HCT116 (cell line): ENCODE measurements around the gene TMEM271. TPM values are rescaled to one million over a fixed set of nuclear protein-coding genes. Genes with fewer than 3 reads are reported as not detected.

ENCODE experiments used
- ATAC-seq: fragments of 200-7000 bp; cut with Tn5 transposase; 2 replicates; pipeline ENCODE4 v1.9.1; 2020; ENCODE audit warnings: mild to moderate bottlenecking, moderate library complexity
- BruUV-seq: library from RNA; stranded (reverse); fragments of 400-500 nt; replicated peaks from 2 replicates; lab custom pipeline; 2021; lab: Mats Ljungman, UMichigan
- CTCF ChIA-PET: fragments of 300-600 bp; sonication (Branson Sonifier 250); formaldehyde crosslinking; loops from one replicate; lab custom pipeline; 2021; ENCODE audit warnings: antibody characterized with exemption; lab: Charles Lee
- POLR2A ChIA-PET: fragments of 300-600, 350-600 bp; sonication (Branson Sonifier 250); formaldehyde crosslinking; loops from one replicate; lab custom pipeline; 2021; ENCODE audit warnings: antibody characterized with exemption; lab: Charles Lee
- RAD21 ChIA-PET, 2 experiments: fragments of 300-600 bp; sonication (Branson Sonifier 250); formaldehyde crosslinking; loops; one replicate each; lab custom pipeline; 2023; ENCODE audit warnings: low total read pairs in 2 of 2; ENCODE audit not compliant: uncharacterized antibody in 2 of 2, unreplicated experiment in 2 of 2, low non-redundant PET in 1 of 2; lab: Charles Lee
- DNase-seq: peaks from one replicate; pipeline ENCODE4 v3.0.0-alpha.2; 2010; ENCODE audit warnings: low read depth, low spot score
- H2AFZ ChIP-seq: fragments of 200-600 bp; shearing (Covaris generic), sonication (generic); 2 replicates; pipeline ENCODE4 v1.6.1; 2017; ENCODE audit warnings: low read depth, mixed run types, mixed read lengths, antibody characterized with exemption, low read length; ENCODE audit not compliant: poor library complexity, severe bottlenecking
- H3K27ac ChIP-seq: 2 replicates; pipeline ENCODE4 v1.5.1; 2012; ENCODE audit warnings: low read depth, low read length
- H3K27me3 ChIP-seq: fragments of 200-600 bp; sonication (generic); 2 replicates; pipeline ENCODE4 v1.6.1; 2016; ENCODE audit warnings: mixed run types, low read length, mixed read lengths; ENCODE audit not compliant: insufficient read depth
- H3K36me3 ChIP-seq, 2 experiments: fragments of 200-500 bp in 1 of 2; fragments of 200-600 bp in 1 of 2; sonication (Bioruptor generic) in 1 of 2; sonication (generic) in 1 of 2; 2 replicates each; pipeline versions ENCODE4 v1.5.1 to v1.6.1; 2014 to 2016; ENCODE audit warnings: low read length in 2 of 2, inconsistent platforms in 1 of 2, mixed read lengths in 1 of 2, mixed run types in 1 of 2; ENCODE audit not compliant: insufficient read depth in 2 of 2, control insufficient read depth in 1 of 2
- H3K4me1 ChIP-seq, 2 experiments: fragments of 200-600 bp in 1 of 2; sonication (generic) in 1 of 2; 2 replicates each; pipeline versions ENCODE4 v1.5.1 to v1.6.1; 2012 to 2017; ENCODE audit warnings: low read length in 2 of 2, inconsistent platforms in 1 of 2, mild to moderate bottlenecking in 1 of 2, mixed read lengths in 1 of 2, mixed run types in 1 of 2, moderate library complexity in 1 of 2; ENCODE audit not compliant: insufficient read depth in 2 of 2, control insufficient read depth in 1 of 2
- H3K4me2 ChIP-seq: fragments of 200-600 bp; sonication (generic); 2 replicates; pipeline ENCODE4 v1.6.1; 2017; ENCODE audit warnings: mixed run types, low read length, mixed read lengths
- H3K4me3 ChIP-seq, 2 experiments: fragments of 200-600 bp in 1 of 2; sonication (generic) in 1 of 2; replicated peaks in 1 of 2; 2 replicates each; pipeline ENCODE4 v1.5.1; 2011 to 2016; ENCODE audit warnings: low read length in 2 of 2, control low read depth in 1 of 2, low read depth in 1 of 2, mild to moderate bottlenecking in 1 of 2, mixed read lengths in 1 of 2, mixed run types in 1 of 2
- H3K79me2 ChIP-seq: fragments of 200-600 bp; sonication (generic); 2 replicates; pipeline ENCODE4 v1.6.1; 2017; ENCODE audit warnings: mild to moderate bottlenecking, mixed run types, low read length, moderate library complexity, mixed read lengths; ENCODE audit not compliant: insufficient read depth
- H3K9ac ChIP-seq: fragments of 200-600 bp; sonication (generic); 2 replicates; pipeline ENCODE4 v1.6.1; 2016; ENCODE audit warnings: low read length, mixed read lengths
- H3K9me2 ChIP-seq: fragments of 200-600 bp; sonication (generic), shearing (Covaris generic); 2 replicates; pipeline ENCODE4 v1.6.1; 2017; ENCODE audit warnings: mixed run types, mild to moderate bottlenecking, moderate library complexity; ENCODE audit not compliant: insufficient read depth
- H3K9me3 ChIP-seq, 2 experiments: fragments of 200-500 bp in 1 of 2; fragments of 200-600 bp in 1 of 2; sonication (Bioruptor generic) in 1 of 2; sonication (generic) in 1 of 2; 2 replicates each; pipeline ENCODE4 v1.6.1; 2014 to 2017; ENCODE audit warnings: low read length in 2 of 2, mixed read lengths in 2 of 2, inconsistent platforms in 1 of 2, low read depth in 1 of 2, mild to moderate bottlenecking in 1 of 2, mixed run types in 1 of 2, moderate library complexity in 1 of 2; ENCODE audit not compliant: control insufficient read depth in 1 of 2, insufficient read depth in 1 of 2
- H4K20me1 ChIP-seq: fragments of 200-600 bp; sonication (generic), shearing (Covaris generic); 2 replicates; pipeline ENCODE4 v1.6.1; 2017; ENCODE audit warnings: mixed run types, mild to moderate bottlenecking, moderate library complexity; ENCODE audit not compliant: insufficient read depth
- CBX3 ChIP-seq: IDR thresholded peaks from 2 replicates; pipeline ENCODE4 v1.6.1; 2012; ENCODE audit warnings: low read depth
- intact Hi-C: fragments of 100-400 bp; cut with micrococcal nuclease; formaldehyde crosslinking; loops from 2 replicates; pipeline ENCODE4 v1.10.0; 2022
- total RNA-seq: library from RNA; stranded (reverse); gene quantifications from one replicate; pipeline ENCODE4 v1.2.1, GENCODE V29; 2021; ENCODE audit not compliant: unreplicated experiment
- TF ChIP-seq, protein P1 (sequence below): IDR thresholded peaks from 2 replicates; pipeline ENCODE4 v1.6.1; 2012; ENCODE audit warnings: low read depth

Gene TMEM271
- total RNA-seq, 1 experiment from 2014 or later: not detected

DNA sequence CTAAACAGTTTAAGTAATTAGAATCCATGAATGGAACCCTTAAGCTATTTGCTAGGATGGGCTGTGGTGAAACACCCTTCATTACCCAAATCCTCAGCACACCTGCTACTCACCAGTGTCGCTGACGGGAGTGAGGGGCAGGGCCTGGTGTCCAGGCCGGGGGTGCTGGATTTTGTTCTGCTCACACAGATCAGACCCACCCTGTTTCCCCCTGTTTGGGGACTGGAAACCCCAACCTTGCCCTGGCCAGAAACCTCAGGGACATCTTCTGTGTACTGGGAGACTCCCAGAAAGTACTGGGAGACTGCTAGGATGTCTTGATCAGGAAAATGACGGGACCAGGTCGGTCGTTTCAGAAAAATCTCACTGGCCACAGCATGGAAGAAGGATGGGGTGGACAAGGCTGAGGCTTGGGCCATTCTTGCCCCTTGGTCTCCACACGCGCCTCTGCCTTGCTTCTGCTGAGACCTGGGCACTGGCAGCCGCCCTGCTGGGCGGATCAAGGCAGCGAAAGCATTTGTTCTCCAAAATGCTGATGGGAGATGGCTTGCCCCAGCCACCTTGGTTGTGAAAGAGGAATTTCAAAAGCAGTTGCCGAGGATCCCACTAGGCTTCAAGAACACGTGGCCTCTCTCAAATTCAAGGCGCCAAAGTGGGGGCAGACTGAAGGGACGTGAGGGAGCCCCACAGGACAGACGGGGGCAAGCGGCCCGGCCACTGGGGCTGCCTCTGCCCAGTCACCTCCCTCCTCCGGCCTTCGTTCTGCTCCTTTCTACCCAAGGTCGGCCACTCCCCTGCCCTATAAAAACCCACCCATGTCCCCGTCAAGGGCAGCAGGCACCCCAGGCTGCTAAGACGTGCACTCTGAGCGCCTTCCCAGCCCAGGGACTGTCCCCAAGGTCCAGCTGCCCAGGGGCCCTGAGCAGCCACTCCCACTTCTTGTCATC, 25.8 kb upstream of the TMEM271 start:
- H3K4me1 ChIP-seq: peaks cover 3 to 4% of the 10 kb centered on the region in 2 experiments; a peak in 2 of 4 replicates
- CTCF ChIA-PET: interaction anchor here (1.0 to 1.4 kb wide), 6 partner anchors 10 to 408 kb away, joined by 3 to 7 read pairs (median 4); partner anchors contain the start of genes ATP5ME and MYL5
- no peak for ATAC-seq
- RAD21 ChIA-PET: interaction anchor here in 1 of 2 experiments (1.0 kb wide), 1 partner anchor 82 kb away, joined by 4 read pairs; no protein-coding TSS in a partner anchor
- no peak overlapping the region for H3K4me2 ChIP-seq
- H3K79me2 ChIP-seq: no peaks in the 10 kb centered on the region
- POLR2A ChIA-PET: interaction anchor here (1.2 kb wide), 1 partner anchor 72 kb away, joined by 3 read pairs; the partner anchor contains the start of genes ATP5ME and MYL5
- H3K27ac ChIP-seq: no peak overlapping the region
- DNase-seq: no peak
- no peaks in the 10 kb centered on the region for H4K20me1 ChIP-seq
- no peak overlapping the region for H2AFZ ChIP-seq
- intact Hi-C loops: loop anchor here (1.0 to 10.0 kb wide), 2 partner anchors 72 to 383 kb away; partner anchors contain the start of genes ATP5ME, IDUA and MYL5
- no peaks in the 10 kb centered on the region for H3K27me3 ChIP-seq
- BruUV-seq: no TSS peak
- H3K36me3 ChIP-seq: no peaks in the 10 kb centered on the region
- H3K9me3 ChIP-seq: no peaks in the 10 kb centered on the region
- H3K9ac ChIP-seq: no peak overlapping the region
- no peak for TF ChIP-seq CBX3
- TF ChIP-seq, protein P1, sequence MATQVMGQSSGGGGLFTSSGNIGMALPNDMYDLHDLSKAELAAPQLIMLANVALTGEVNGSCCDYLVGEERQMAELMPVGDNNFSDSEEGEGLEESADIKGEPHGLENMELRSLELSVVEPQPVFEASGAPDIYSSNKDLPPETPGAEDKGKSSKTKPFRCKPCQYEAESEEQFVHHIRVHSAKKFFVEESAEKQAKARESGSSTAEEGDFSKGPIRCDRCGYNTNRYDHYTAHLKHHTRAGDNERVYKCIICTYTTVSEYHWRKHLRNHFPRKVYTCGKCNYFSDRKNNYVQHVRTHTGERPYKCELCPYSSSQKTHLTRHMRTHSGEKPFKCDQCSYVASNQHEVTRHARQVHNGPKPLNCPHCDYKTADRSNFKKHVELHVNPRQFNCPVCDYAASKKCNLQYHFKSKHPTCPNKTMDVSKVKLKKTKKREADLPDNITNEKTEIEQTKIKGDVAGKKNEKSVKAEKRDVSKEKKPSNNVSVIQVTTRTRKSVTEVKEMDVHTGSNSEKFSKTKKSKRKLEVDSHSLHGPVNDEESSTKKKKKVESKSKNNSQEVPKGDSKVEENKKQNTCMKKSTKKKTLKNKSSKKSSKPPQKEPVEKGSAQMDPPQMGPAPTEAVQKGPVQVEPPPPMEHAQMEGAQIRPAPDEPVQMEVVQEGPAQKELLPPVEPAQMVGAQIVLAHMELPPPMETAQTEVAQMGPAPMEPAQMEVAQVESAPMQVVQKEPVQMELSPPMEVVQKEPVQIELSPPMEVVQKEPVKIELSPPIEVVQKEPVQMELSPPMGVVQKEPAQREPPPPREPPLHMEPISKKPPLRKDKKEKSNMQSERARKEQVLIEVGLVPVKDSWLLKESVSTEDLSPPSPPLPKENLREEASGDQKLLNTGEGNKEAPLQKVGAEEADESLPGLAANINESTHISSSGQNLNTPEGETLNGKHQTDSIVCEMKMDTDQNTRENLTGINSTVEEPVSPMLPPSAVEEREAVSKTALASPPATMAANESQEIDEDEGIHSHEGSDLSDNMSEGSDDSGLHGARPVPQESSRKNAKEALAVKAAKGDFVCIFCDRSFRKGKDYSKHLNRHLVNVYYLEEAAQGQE: no peak
- TF ChIP-seq, all 23 proteins: peak for 0
- H3K4me3 ChIP-seq: no peak overlapping the region
- H3K9me2 ChIP-seq: no peaks in the 10 kb centered on the region
